K562 (cell line): Measurements from ENCODE around the gene CCDC187. TPM values are rescaled to one million over a fixed set of nuclear protein-coding genes. Genes with fewer than 3 reads are reported as not detected.

Experiments
- CREB1 ChIP-seq, 2 experiments: sonication (generic) in 1 of 2; formaldehyde crosslinking in 1 of 2; IDR thresholded peaks; 2 replicates each; pipeline versions ENCODE4 v1.6.1 to v1.8.0; 2012 to 2022; ENCODE audit warnings: inconsistent platforms in 1 of 2, mild to moderate bottlenecking in 1 of 2, missing genetic modification reagents in 1 of 2, moderate library complexity in 1 of 2
- CREB3L1 ChIP-seq: fragments of 450-650 bp; IDR thresholded peaks from 2 replicates; pipeline ENCODE4 v1.6.1; 2014; ENCODE audit warnings: low read depth, mild to moderate bottlenecking, moderate library complexity, borderline replicate concordance
- MAFF ChIP-seq: IDR thresholded peaks from 2 replicates; pipeline ENCODE4 v1.6.1; 2012; ENCODE audit warnings: low read length, improper control_type of control experiment
- MXI1 ChIP-seq: IDR thresholded peaks from 2 replicates; pipeline ENCODE4 v1.6.1; 2011; ENCODE audit warnings: low read depth, mild to moderate bottlenecking, improper control_type of control experiment, low read length
- RAD21 ChIP-seq, 2 experiments: fragments of 250-450 bp in 1 of 2; fragments of 450-650 bp in 1 of 2; sonication (Bioruptor Pico) in 1 of 2; formaldehyde crosslinking in 1 of 2; IDR thresholded peaks in 1 of 2; conservative IDR thresholded peaks in 1 of 2; 2 replicates each; pipeline versions ENCODE4 v1.4.0 to v1.8.0; 2020 to 2022; ENCODE audit warnings: mild to moderate bottlenecking in 2 of 2, moderate library complexity in 1 of 2
- SMAD4 ChIP-seq: fragments of 250-450 bp; sonication (Bioruptor Pico); conservative IDR thresholded peaks from 2 replicates; pipeline ENCODE4 v1.8.0; 2021; ENCODE audit warnings: inconsistent platforms, mild to moderate bottlenecking, moderate library complexity
- TRIM28 ChIP-seq: fragments of 450-650 bp; IDR thresholded peaks from 2 replicates; pipeline ENCODE4 v1.6.1; 2017
- polyA plus RNA-seq, 8 experiments: library from polyadenylated mRNA; depleted of rRNA in 4 of 8; stranded (reverse) in 5 of 8; unstranded in 3 of 8; fragments of >200 nt; fragmentation: Nextera tagmentation in 2 of 8; fragmentation: Illumina TruSeq in 1 of 8; extraction: Ambion mirVana in 2 of 8; extraction: Trizol in 1 of 8; gene quantifications; 2 replicates each; pipeline versions ENCODE4 v1.2.1 to v1.2.3, GENCODE V29; 2011 to 2014; ENCODE audit warnings: inconsistent platforms in 1 of 8, missing spikeins in 1 of 8
- total RNA-seq, 7 experiments: library from RNA; depleted of rRNA in 6 of 7; stranded (reverse); fragments of >200 nt in 6 of 7; fragmentation: Illumina TruSeq in 2 of 7; extraction: Trizol in 2 of 7; gene quantifications; 2 replicates each; pipeline versions ENCODE4 v1.2.1 to v1.2.3, GENCODE V29; 2011 to 2021; ENCODE audit warnings: low replicate concordance in 1 of 7
- TF ChIP-seq, protein P1 (sequence below), 2 experiments: fragments of 450-650 bp; formaldehyde crosslinking in 1 of 2; IDR thresholded peaks; 2 replicates each; pipeline versions ENCODE4 v1.4.0 to v1.6.1; 2014 to 2020; ENCODE audit warnings: mild to moderate bottlenecking in 2 of 2, borderline replicate concordance in 1 of 2, low read depth in 1 of 2
- TF ChIP-seq, protein P2 (sequence below): sonication (generic); formaldehyde crosslinking; IDR thresholded peaks from 2 replicates; pipeline ENCODE4 v1.8.0; 2023; ENCODE audit warnings: mild to moderate bottlenecking, missing genetic modification reagents

The CCDC187 gene
- total and polyA plus RNA-seq, 9 of the 15 experiments (the other 6 are each of a cell fraction or from before 2014, with no cell fraction given): not detected

DNA sequence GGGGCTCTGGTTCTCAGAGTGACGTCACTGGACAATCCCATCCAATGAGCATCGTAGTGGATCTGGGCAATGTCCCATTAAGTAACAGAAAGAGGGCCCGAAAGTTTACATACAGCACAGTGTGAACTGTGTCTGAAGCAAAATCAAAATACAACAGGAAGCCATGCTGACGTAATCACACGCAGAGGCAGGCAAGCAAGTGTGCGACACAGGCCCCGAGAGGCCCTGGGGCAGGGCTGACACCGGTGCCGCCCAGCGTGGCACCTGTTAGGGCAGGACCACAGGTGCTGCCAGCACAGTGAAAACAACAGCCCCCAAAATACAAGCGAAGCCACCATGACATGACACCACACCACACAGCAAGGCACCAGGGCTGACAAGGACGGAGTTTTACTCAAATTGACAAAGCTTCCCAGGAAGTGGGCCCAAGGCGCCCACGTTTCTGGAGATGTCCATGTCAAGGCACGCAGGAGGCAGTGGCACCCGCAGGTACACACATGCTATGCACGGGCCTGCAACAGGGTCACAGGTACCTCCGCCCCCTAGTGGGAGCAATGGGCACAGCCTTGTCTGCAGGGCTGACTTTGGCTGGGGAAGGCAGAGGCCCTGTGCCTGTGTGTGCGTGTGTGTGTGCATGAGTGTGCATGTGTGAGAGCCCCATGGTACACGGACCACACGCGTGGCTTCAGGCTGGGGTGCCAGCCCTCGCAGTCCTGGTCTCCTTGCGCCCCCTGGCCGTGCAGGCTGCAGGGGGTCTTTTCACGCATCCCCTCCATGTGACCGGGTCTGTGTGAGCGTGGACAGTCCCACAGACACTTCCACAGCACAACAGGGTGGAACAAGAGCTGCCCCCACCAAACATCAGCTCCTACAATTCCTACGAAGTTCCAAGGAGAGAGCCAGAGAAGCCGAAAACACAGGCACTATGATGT lies 77.9 kb downstream of the CCDC187 start (continued):
- TF ChIP-seq, protein P1, sequence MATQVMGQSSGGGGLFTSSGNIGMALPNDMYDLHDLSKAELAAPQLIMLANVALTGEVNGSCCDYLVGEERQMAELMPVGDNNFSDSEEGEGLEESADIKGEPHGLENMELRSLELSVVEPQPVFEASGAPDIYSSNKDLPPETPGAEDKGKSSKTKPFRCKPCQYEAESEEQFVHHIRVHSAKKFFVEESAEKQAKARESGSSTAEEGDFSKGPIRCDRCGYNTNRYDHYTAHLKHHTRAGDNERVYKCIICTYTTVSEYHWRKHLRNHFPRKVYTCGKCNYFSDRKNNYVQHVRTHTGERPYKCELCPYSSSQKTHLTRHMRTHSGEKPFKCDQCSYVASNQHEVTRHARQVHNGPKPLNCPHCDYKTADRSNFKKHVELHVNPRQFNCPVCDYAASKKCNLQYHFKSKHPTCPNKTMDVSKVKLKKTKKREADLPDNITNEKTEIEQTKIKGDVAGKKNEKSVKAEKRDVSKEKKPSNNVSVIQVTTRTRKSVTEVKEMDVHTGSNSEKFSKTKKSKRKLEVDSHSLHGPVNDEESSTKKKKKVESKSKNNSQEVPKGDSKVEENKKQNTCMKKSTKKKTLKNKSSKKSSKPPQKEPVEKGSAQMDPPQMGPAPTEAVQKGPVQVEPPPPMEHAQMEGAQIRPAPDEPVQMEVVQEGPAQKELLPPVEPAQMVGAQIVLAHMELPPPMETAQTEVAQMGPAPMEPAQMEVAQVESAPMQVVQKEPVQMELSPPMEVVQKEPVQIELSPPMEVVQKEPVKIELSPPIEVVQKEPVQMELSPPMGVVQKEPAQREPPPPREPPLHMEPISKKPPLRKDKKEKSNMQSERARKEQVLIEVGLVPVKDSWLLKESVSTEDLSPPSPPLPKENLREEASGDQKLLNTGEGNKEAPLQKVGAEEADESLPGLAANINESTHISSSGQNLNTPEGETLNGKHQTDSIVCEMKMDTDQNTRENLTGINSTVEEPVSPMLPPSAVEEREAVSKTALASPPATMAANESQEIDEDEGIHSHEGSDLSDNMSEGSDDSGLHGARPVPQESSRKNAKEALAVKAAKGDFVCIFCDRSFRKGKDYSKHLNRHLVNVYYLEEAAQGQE (IDR thresholded peaks at IDR 0.05; ENCODE audit: borderline replicate concordance): peak; percentile 83
- TF ChIP-seq, protein P1 (CRISPR knock-in tag; IDR thresholded peaks at IDR 0.05; ENCODE audit: low read depth): peak; percentile 52; the same call in 1 of the 2 replicates
- TF ChIP-seq TRIM28 (no peak), SMAD4 (CRISPR knock-in tag) (peak; percentile 86), RAD21 (CRISPR knock-in tag; conservative IDR thresholded peaks at IDR 0.05 in 1 of 2, IDR thresholded peaks at IDR 0.05 in 1 of 2) (peak; percentile 50 to 88), MAFF (no peak), CREB3L1 (peak; percentile 24; the same call in 1 of the 2 replicates), MXI1 (no peak), CREB1 (IDR thresholded peaks at IDR 0.05) (no peak), CREB1 (CRISPR knock-in tag; IDR thresholded peaks at IDR 0.05) (peak; percentile 46; the same call in 1 of the 2 replicates)
- TF ChIP-seq, protein P2, sequence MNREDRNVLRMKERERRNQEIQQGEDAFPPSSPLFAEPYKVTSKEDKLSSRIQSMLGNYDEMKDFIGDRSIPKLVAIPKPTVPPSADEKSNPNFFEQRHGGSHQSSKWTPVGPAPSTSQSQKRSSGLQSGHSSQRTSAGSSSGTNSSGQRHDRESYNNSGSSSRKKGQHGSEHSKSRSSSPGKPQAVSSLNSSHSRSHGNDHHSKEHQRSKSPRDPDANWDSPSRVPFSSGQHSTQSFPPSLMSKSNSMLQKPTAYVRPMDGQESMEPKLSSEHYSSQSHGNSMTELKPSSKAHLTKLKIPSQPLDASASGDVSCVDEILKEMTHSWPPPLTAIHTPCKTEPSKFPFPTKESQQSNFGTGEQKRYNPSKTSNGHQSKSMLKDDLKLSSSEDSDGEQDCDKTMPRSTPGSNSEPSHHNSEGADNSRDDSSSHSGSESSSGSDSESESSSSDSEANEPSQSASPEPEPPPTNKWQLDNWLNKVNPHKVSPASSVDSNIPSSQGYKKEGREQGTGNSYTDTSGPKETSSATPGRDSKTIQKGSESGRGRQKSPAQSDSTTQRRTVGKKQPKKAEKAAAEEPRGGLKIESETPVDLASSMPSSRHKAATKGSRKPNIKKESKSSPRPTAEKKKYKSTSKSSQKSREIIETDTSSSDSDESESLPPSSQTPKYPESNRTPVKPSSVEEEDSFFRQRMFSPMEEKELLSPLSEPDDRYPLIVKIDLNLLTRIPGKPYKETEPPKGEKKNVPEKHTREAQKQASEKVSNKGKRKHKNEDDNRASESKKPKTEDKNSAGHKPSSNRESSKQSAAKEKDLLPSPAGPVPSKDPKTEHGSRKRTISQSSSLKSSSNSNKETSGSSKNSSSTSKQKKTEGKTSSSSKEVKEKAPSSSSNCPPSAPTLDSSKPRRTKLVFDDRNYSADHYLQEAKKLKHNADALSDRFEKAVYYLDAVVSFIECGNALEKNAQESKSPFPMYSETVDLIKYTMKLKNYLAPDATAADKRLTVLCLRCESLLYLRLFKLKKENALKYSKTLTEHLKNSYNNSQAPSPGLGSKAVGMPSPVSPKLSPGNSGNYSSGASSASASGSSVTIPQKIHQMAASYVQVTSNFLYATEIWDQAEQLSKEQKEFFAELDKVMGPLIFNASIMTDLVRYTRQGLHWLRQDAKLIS (CRISPR knock-in tag): no peak
